GM19238 (cell line): Measurements from ENCODE around the gene IWS1.
"Not testable (repeated sequence)": the region's sequence is repeated elsewhere in the genome, so short reads cannot be mapped to it uniquely, and the experiment has no call there.

ENCODE experiments used
- DNase-seq: peaks from one replicate; pipeline ENCODE4 v3.0.0; 2011; ENCODE audit warnings: low spot score; ENCODE audit not compliant: insufficient read length

Gene IWS1

DNA sequence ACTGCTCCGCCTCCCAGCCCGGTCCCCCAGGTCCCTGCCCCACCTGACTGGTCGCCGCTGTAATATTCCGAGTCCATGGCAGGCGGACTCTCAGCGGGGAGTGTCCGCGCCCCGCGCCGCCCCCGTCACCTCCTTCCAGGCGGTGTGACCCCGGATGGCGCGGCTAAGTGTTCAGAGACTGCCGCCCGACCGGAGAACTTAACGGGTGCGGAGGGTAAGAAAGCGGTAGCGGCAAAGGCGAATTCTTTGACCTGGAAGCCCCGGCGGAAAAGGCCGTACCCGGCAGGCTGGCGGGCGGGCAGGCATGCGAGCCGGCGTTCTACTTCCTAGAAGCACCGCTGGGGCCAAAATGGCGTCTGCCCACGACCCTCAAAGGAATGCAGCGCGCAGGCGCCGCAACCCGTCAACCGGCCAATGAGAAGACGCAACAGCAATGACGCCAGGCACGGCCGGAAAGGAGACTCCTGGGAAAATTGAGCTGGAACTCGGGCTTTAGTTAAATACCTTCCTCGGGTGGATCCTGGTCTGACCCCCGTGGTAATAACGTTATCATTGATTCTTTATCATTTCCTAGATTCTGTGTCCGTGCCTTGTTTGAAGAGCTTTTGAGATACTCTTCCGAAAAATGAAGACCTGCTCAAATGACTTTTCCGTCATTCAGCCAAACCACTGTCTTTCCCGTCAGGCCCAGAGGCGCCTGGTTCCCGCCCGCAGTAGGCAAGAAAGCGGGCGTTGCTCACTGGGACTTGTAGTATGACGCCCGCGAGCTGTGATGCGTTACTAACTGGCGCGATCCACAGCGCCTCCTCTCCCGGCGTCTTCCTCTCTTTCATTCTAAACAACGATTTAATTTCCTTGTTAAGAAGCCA is at the start of gene IWS1:
Gene IWS1, minus strand, starts transcription at position 358 of the 869 bp plus-strand sequence. Its CDS starts 281 bp downstream, at position 77.
- peak; percentile 86 for DNase-seq

DNA sequence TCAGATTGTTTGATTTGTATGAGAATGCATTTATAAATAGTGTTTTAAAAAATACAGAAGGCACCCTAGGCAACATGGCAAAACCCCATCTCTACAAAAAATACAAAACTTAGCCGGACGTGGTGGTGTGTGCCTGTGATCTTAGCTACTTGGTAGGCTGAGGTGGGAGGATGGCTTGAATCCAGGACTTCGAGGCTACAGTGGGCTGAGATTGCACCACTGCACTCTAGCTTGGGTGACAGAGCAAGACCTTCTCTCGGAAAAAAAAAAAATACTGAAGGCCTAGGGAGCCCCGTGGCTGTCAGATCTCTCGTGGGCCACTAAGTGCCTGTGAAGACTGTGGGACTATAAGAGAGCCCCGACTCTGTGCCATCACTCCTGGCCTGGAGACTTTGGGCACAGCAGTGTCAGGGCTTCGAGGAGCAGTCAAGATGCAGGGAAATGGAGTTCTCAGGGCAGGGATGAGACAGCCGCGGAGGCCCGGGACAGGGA is 49.7 kb upstream of the IWS1 start:
- DNase-seq = no peak

DNA sequence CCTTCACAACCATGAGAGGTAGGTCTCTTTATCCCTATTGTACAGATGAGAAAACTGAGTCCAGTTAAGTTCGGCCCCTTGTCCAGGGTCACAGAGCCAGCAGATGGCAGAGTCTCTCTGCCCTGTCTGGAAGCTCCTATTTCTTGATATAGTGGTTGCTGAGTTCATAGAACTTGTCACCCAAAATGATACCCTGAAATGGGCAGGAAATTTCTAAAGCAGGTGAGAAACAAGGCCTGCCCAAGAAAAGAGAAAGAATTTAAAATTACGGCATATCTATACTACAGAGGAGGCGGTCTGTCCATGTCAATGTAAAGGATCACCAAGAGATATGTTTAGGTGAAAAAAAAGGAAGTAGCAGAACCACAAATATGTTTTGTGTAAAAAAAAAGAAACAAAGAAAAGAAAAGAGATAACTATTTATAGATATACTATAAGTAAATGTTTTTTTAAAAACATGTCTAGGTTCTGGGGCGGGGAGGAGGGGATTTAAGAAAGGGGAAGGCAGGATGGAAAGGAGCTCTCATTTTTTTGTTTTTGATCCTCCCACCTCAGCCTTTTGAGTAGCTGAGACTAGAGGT is 49.0 kb upstream of the IWS1 start:
- no peak for DNase-seq

DNA sequence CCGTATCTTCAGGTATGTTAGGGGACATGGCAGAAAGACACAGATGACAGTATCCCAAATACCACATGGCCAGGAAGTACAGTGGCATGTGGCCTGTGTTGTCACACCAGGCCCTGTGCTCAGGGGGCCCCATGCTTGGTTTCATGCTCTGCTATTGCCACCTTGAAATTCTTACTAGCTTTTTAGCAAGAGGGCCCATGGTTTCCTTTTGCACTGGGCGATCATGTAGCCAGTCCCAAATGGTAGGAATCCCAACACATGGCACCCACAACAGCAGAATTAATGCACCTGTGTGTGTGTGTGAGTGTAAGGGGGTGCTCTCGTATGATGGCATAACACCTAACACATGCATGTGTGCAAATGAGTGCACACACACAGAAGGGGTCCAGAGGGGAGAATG is 48.4 kb upstream of the IWS1 start:
- DNase-seq = no peak

DNA sequence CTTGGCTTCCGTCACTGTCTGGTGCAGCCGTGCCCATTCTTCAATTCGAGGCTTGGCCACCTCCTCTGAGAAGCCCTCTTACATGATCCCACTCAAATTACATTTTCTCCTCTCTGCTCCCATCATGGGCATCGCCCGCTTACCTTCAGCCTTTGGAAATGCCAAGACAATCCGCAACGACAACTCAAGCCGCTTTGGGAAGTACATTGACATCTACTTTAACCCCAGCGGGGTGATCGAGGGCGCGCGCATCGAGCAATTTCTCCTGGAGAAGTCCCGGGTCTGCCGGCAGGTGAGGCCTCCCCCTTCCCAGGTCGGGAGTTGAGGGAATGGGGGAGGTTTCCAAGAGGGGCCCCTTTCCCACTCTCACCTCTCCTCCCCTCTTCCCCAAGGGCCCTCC is 47.5 kb upstream of the IWS1 start:
- no peak for DNase-seq

DNA sequence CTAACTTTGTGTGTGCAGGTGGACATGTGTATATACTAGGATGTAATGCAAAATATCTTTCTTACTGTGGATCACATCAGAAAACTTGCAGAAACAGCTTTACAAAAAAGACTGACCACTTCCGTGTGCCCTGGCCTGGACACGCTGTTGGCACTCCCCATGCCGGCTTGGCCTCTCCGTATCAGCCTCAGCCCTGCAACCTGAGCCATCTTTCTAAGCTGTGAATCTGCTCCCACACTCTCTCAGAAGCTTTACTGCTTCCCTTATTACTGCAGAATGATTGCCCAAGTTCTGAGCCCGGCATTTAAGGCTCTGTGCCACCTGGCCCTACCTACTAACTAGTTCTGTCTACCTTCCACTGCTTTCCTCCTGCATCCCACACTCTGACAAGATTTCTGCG is 47.0 kb upstream of the IWS1 start:
- no peak for DNase-seq

DNA sequence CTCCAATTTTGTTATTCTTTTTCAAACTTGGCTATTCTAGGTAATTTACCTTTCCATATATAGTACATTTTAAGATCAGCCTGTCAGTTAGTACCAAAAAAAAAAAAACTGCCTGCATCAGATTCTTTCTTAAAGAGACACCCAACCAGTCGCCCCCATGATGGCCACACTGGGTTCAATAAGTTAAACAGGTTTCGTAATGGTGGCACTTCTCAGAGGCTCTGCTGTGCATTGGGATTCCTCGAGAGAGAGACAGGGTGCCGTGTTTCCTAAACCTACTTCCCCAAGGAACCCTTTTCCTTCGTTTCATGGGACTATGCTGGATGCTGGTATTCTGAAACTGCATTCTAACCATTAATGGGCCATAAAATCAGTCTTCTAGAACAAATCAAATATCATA is 46.6 kb upstream of the IWS1 start:
- DNase-seq = no peak

DNA sequence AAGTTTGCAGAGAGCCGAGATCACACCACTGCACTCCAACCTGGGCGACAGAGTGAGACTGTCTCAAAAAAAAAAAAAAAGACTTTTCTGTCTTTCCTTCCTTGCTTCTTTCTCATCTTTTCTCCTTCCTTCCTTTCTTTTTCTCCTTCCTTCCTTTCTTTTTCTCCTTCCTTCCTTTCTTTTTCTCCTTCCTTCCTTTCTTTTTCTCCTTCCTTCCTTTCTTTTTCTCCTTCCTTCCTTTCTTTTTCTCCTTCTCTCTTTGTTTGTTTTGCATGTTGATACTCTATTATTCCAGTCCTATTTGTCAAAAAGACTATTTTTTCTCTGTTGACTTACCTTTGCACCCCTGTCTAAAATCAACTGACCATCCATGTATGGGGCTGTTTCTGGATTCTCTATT is 46.1 kb upstream of the IWS1 start:
- not testable (repeated sequence) for DNase-seq

DNA sequence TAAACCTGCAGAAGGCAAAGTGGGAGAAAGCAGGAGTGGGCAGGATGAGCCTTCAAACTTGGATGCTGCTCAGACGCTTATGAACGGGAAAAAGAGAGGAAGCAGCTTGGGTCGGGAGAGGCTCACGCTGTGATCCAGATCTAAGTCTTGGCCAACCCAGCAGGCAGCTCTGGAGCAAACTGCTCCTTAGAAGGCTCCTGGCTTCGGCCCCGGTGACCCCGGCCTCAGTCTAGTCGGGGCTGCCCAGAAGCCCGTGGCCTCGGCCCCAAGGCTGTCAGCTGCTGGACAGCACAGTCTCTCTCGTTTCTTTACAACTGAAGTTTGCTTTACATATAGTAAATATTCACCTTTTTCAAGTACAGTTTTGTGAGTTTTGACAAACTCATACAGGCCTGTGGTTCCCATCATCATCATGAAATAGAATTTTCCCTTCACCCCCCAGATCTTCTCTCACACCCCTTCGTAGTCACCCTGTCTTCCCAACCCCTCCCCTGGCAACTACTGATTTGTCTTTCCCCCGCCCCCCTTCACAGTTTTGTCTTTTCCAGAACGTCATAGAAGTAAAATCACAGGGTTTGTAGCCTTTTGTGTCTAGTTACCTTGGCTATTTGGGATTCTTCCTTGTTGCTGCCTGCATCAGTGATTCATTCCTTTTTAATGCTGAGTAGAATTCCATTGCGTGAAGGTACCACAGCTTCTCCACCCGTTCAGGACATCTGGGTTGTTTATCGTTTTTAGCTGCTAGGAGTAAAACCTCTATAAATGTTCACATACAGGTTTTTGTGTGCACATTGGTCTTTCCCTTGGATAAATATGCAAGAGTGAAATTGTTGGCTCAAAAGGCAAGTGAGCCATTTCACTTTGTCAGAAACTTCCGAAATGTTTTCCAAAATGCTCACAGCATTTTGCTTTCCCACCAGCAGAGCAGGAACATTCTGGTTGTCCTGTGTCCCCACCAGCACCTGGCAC is 44.3 kb upstream of the IWS1 start:
- no peak for DNase-seq

DNA sequence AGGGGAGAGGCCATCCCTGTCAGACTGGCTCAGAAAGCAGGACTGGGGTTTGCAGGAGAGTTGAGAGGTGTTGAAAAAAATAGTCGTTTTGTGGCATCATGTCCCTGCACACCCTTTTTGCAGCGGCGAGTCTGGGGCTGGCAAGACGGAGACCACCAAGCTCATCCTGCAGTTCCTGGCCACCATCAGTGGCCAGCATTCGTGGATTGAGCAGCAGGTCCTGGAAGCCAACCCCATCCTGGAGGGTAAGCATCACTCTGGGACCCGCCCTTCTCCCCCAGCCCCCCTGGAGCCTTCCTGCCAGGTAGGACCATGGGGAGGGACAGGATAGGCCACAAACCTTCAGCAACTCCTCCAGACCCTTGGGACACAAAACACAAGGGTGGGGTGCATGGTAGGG is 43.4 kb upstream of the IWS1 start:
- DNase-seq = no peak

DNA sequence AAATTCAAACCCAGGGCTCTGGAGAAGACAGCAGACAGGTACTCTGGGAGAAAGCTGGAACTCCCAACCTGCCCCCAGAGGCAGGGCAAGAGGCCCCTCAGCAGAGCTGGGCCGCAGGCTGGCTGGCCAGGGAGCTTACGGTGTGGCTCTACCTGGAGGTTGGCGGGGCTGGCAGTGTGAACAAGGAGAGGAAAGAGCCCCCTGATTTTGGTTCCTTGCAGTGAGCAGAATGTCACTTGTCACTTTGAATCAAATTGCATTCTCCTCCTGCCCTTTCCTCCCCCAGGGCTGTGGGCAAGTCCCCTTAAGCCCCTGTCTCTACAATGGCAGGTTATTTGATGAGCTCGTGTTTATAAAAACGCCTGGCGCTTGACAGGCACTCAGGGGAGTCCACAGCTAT is 41.8 kb upstream of the IWS1 start:
- DNase-seq = no peak

DNA sequence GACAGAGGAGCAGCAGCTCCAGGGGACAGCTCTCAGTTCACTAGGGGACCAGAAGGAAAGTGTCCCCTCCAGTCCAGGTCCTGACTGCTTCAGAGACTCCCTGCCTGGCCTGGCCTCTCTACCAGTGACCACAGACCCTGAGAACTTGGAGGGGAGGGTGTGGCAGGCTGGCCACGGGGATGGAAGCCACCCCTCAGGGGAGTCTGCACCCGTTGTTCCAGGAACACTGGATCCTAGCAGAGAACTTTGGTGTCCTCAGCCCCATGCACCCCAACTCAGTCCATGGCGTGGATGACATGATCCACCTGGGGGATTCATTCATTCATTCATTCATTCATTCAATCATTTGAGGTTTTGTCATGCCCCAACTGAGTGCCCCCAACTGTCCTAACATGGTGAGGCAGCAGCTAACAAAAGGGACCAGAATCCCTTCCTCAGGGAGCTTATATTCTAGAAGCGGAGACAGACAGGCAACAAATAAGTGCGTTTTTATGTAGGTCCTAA is 41.1 kb upstream of the IWS1 start:
- DNase-seq = no peak

DNA sequence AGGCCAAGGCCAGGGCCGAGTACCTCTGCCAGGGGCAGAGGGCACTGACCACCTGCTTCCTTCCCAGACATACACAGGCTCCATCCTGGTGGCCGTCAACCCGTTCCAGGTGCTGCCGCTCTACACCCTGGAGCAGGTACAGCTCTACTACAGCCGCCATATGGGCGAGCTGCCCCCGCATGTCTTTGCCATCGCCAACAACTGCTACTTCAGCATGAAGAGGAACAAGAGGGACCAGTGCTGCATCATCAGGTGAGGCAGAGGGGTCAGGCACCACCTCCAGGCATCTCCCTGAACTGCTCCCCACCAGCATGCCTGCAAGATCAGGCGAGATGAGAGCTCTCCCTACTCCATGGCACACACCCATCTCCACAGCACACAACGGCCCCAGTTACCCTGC is 40.3 kb upstream of the IWS1 start:
- DNase-seq = no peak

DNA sequence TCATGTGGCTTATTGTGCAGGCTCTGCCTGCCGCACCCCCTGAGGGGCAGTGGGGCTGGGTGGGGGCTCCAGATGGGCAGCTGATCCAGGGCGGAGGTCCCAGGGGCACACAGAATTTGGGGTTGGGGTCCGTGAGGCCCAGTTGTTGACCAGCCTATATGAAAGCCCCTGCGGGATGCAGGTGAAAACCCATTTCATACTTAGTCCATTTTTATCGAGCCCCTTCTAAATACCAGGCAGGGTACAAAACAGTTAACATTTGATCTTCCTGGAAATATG is 39.8 kb upstream of the IWS1 start:
- no peak for DNase-seq

DNA sequence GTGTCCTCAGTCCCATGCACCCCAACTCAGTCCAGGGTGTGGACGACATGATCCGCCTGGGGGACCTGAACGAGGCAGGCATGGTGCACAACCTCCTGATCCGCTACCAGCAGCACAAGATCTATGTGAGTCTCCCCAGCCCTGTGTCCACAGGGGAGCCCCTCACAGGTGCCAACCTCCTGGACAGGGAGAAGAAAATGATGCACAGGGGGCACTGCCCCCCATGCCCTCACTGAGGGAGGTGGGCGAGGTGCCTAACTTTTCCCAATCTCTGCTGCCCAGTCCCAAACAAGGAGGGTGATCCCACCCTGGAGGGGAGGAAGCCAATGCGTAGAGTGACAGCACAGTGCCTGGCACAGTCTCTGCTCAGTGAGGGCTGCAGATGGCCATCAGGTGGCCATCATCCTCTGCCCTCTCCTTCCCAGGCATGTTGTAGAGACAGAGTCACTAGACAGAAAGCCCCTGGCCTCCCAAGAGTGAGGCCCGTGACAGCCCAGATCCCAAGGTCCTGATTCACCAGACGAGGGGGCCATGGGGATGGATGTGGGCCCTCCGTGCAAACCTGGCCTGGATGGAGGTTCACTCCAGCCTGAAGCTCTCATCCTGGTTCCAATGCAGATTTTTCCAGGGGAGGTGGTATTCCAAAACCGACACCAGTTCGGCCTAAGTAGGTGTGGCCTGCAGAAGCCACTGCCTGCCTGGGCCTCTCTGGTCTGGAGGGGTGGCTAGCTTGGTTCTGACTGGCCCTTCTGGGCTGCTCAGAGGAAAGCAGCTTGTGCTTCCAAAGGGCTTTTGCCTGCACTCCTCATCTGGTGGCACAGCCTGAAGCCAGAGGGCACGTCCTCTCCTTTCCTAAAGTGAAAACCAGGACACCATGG is 39.2 kb upstream of the IWS1 start:
- no peak for DNase-seq

DNA sequence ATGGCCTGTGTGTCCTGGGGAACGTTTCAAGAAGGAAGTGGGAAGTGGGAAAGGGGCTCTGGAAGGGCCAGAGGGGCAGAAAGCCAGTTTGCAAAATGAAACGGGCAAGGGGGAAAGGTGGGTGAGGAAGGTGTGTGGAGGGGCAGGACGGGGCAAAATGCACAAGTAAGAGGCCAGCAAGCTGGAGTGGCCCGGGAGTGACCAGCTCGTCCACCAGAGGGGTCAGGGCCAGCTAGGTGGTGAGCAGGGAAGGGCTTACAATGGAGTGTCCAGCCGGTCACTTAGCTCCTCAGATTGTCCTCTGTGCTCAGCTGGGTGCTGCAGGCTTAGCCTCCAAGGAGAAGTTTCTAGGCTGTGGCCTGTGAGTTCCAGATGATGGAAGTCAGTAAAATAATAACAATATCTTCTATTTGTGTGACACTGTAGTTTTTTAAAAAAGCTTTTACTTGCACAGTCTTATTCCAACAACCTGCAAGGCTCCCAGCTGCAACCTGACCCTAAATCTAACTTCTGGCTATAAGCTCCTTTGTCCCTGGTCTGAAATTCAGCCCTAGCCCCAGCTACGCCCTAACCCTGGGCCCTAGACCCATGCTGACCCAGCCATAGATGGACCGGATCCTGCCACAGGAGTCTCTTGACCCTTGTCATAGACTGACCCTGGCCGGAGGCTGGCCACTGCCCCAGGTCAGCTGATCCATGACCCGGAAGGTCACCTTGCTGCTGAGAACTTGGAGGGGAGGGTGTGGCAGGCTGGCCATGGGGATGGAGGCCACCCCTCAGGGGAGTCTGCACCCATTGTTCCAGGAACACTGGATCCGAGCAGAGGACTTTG is 38.4 kb upstream of the IWS1 start:
- DNase-seq = no peak

DNA sequence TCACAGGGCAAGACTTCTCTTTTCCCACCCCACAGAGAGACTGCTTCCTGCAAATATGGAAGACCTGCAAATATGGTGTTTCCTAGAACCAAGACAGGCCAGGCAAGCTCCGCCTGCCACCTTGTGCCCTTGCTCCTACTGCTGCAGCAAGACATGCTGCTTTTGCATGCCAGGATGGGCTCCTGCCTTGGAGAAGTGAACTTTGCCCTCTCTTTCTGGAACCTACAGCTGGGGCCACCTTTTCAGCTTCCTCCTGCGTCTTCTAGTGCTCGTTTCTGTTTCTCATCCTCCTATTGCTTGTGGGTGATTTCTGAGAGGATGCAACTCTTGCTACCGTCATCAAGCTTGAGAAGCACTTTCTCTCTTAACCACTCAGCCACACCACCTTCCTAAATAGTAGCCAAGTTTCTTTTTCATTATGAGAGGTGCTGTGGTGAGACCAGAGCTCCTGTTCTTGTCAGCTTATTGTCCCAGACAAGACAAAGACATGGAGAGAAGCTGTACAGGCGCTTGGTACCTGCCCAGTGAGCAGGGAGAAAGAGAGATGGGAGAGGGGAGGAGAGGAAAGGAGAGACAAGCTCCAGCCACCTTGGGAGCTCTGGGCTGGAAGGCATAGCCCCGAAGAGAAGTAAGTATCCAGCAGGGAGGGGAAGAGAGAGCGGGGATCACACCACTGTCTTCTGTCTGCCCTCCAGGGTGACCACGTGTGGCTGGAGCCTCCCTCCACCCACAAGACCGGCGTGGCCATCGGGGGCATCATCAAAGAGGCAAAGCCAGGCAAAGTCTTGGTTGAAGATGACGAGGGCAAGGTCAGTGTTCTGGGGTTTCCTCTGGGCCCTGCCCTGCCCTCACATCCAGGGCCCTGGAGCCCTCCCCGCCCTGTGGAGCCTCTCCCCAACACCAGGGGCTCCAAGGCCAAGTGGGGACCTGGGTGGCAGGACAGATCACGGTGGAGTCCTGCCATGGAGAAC is 37.5 kb upstream of the IWS1 start:
- peak; percentile 84 for DNase-seq

DNA sequence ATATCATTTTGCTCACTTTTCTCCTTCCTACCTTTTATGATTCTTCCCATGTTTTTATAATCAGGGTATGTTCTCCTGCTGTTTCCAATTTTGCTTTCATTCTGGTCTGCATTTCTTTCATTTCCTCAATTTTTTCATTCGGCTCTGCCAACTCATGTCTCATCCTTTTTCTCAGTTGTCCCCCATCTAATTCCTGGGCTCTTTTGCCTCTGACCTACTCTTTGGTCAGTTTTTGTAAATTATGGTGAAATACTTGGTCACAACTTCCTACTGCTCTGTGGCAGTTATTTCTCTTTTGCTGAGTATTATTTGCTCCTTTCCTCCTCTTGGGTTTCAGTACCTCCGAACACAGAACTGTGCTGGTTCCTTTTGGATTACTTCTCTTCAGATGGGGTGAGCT is 36.6 kb upstream of the IWS1 start:
- DNase-seq = no peak

DNA sequence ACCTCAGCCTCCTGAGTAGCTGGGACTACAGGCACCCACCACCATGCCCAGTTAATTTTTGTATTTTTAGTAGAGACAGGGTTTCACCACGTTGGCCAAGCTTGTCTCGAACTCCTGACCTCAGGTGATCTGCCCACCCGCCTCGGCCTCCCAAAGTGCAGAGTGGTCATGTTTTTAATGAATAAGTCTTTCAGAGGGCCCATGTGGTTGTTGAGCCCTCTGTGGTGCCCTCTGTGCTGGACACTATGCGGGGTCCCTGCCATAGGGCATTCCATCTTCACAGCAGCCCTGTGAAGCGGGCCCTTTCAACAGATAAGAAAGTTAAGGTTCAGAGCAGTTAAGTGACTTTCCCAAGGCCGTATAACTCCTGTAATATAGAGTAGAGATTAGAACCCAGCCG is 35.1 kb upstream of the IWS1 start:
- DNase-seq = no peak
